ENCODE results near the gene SCT. TPM values are rescaled to one million over a fixed set of nuclear protein-coding genes. Genes with fewer than 3 reads are reported as not detected.
"Not testable (repeated sequence)": the region's sequence is repeated elsewhere in the genome, so short reads cannot be mapped to it uniquely, and the experiment has no call there.

SCT gene
- total RNA-seq, 1 donor from 2014 or later = not detected

DNA sequence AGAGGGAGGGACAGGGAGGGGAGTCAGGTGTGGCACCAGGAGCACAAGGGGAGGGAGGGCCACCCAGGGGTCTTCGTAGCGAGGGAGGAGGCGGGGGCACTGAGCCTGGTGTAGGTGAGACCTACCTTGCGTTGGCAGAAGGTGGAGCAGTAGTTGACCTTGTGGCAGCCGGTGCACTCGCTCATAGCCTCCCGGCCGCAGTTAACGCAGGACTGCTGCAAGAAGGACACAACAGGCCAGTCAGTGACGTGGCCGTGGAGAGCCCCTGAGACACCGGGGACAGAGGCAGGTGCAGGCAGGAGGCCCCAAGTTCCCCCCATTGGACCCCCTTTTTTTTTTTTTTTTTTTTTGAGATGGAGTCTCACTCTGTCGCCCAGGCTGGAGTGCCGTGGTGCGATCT lies 26.9 kb upstream of the SCT start:
- no peak overlapping the region for H3K27ac Mint-ChIP-seq (ENCODE audit: unreplicated experiment)
- peaks cover 20% of the 10 kb centered on the region for H3K36me3 Mint-ChIP-seq (ENCODE audit: unreplicated experiment)
- no peak overlapping the region for H3K4me3 Mint-ChIP-seq (ENCODE audit: unreplicated experiment)
- DNase-seq (ENCODE audit: extremely low spot score, unreplicated experiment) = no peak
- no peaks in the 10 kb centered on the region for H3K27me3 Mint-ChIP-seq (ENCODE audit: unreplicated experiment)
- TF ChIP-seq, protein P1, sequence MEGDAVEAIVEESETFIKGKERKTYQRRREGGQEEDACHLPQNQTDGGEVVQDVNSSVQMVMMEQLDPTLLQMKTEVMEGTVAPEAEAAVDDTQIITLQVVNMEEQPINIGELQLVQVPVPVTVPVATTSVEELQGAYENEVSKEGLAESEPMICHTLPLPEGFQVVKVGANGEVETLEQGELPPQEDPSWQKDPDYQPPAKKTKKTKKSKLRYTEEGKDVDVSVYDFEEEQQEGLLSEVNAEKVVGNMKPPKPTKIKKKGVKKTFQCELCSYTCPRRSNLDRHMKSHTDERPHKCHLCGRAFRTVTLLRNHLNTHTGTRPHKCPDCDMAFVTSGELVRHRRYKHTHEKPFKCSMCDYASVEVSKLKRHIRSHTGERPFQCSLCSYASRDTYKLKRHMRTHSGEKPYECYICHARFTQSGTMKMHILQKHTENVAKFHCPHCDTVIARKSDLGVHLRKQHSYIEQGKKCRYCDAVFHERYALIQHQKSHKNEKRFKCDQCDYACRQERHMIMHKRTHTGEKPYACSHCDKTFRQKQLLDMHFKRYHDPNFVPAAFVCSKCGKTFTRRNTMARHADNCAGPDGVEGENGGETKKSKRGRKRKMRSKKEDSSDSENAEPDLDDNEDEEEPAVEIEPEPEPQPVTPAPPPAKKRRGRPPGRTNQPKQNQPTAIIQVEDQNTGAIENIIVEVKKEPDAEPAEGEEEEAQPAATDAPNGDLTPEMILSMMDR (IDR thresholded peaks at IDR 0.05) = no peak
- H3K9me3 Mint-ChIP-seq (ENCODE audit: unreplicated experiment) = no peaks in the 10 kb centered on the region
- no peaks in the 10 kb centered on the region for H3K4me1 Mint-ChIP-seq (ENCODE audit: unreplicated experiment)

DNA sequence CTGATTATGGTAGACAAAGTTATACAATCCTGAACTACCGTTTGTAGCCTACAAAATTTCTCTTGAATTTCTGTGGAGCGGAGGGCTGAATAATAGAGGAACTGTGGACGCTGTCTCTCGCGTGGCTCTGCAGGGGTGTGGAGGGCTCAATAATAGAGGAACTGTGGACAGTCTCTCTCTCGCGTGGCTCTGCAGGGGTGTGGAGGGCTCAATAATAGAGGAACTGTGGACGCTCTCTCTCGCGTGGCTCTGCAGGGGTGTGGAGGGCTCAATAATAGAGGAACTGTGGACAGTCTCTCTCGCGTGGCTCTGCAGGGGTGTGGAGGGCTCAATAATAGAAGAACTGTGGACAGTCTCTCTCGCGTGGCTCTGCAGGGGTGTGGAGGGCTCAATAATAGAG lies 26.2 kb upstream of the SCT start:
- not testable (repeated sequence) for H3K4me3 Mint-ChIP-seq (ENCODE audit: unreplicated experiment); DNase-seq (ENCODE audit: extremely low spot score, unreplicated experiment); H3K4me1 Mint-ChIP-seq (ENCODE audit: unreplicated experiment); H3K9me3 Mint-ChIP-seq (ENCODE audit: unreplicated experiment); H3K27me3 Mint-ChIP-seq (ENCODE audit: unreplicated experiment); H3K27ac Mint-ChIP-seq (ENCODE audit: unreplicated experiment)
- H3K36me3 Mint-ChIP-seq (ENCODE audit: unreplicated experiment) = peaks cover 19% of the 10 kb centered on the region

DNA sequence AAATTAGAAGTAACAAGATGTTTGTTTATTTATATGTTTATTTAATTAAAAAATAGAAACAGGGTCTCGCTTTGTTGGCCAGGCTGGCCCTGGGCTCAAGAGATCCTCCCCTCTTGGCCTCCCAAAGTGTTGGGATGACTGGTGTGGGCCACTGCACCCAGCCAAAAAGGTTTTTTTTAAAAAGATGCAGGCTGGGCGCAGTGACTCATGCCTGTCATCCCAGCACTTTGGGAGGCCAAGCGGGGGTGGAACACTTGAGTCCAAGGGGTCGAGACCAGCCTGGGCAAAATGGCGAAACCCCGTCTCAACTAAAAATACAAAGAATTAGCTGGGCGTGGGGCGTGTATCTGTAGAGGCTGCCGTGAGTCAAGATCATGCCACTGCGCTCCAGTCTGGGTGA lies 23.5 kb upstream of the SCT start:
- Mint-ChIP-seq H3K27me3 (ENCODE audit: unreplicated experiment) (no peaks in the 10 kb centered on the region), H3K36me3 (ENCODE audit: unreplicated experiment) (peaks cover 17% of the 10 kb centered on the region), H3K4me3 (ENCODE audit: unreplicated experiment) (no peak overlapping the region), H3K27ac (ENCODE audit: unreplicated experiment) (no peak overlapping the region), H3K4me1 (ENCODE audit: unreplicated experiment) (peaks cover 2% of the 10 kb centered on the region), H3K9me3 (ENCODE audit: unreplicated experiment) (no peaks in the 10 kb centered on the region)
- no peak for DNase-seq (ENCODE audit: extremely low spot score, unreplicated experiment)
- TF ChIP-seq, protein P1 (IDR thresholded peaks at IDR 0.05) = no peak

DNA sequence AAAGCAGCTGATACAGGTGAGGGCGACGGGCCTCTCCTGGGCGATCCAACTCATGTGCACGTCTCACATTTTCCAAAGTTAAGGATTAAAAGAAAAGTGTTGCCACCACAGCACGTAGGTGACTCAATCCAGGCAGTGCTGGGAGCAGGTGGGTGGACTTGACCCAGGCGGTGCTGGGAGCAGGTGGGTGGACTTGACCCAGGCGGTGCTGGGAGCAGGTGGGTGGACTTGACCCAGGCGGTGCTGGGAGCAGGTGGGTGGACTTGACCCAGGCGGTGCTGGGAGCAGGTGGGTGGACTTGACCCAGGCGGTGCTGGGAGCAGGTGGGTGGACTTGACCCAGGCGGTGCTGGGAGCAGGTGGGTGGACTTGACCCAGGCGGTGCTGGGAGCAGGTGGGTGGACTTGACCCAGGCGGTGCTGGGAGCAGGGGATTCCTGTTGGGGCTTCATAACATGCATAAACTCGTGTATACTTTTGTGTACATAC lies 20.7 kb upstream of the SCT start:
- not testable (repeated sequence) for H3K4me3 Mint-ChIP-seq (ENCODE audit: unreplicated experiment); H3K27ac Mint-ChIP-seq (ENCODE audit: unreplicated experiment); DNase-seq (ENCODE audit: extremely low spot score, unreplicated experiment); H3K27me3 Mint-ChIP-seq (ENCODE audit: unreplicated experiment); H3K9me3 Mint-ChIP-seq (ENCODE audit: unreplicated experiment); H3K4me1 Mint-ChIP-seq (ENCODE audit: unreplicated experiment)
- H3K36me3 Mint-ChIP-seq (ENCODE audit: unreplicated experiment) = peaks cover 16% of the 10 kb centered on the region

DNA sequence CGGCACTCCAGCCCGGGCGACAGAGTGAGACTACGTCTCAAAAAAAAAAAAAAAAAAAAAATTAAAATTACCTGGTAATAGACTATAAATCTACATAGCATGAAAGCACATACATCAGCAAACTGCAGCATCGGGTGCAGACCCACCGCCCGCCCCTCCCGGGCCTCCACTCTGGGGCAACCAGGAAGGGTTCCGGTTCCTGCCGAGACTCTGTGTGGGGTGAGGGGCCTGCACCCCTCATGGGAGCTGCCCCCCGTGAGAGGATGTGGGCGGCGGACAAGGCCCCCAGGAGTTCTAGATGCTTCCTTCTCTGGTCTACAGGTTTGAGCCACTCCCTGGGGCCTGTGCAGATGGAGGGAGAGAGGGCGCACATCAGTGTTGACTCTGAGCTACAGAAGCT lies 19.2 kb upstream of the SCT start:
- Mint-ChIP-seq H3K4me1 (ENCODE audit: unreplicated experiment) (peaks cover 8% of the 10 kb centered on the region), H3K9me3 (ENCODE audit: unreplicated experiment) (no peaks in the 10 kb centered on the region), H3K27me3 (ENCODE audit: unreplicated experiment) (no peaks in the 10 kb centered on the region), H3K4me3 (ENCODE audit: unreplicated experiment) (no peak overlapping the region), H3K36me3 (ENCODE audit: unreplicated experiment) (peaks cover 11% of the 10 kb centered on the region), H3K27ac (ENCODE audit: unreplicated experiment) (no peak overlapping the region)
- peak; percentile 83 for DNase-seq (ENCODE audit: extremely low spot score, unreplicated experiment)
- TF ChIP-seq, protein P1 (IDR thresholded peaks at IDR 0.05) = no peak

DNA sequence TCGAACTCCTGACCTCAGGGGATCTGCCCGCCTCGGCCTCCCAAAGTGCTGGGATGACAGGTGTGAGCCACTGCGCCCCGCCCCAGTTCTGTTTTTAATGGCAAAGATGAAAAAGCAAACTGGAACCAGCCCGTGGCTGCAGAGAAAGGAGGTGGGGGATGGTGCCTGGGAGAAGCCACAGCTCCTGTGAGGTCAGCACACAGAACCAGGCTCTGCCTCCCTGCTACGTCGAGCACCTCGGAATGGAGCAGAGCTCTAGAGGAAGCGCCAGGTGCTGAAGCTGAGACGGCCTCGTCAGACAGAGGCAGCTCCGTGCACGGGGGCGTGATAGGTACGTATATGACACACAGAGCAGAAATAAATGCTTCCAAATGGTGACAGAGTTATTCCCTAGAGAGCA lies 18.6 kb upstream of the SCT start:
- peaks cover 10% of the 10 kb centered on the region for H3K36me3 Mint-ChIP-seq (ENCODE audit: unreplicated experiment)
- no peak overlapping the region for H3K4me3 Mint-ChIP-seq (ENCODE audit: unreplicated experiment)
- TF ChIP-seq, protein P1 (IDR thresholded peaks at IDR 0.05) = no peak
- no peaks in the 10 kb centered on the region for H3K9me3 Mint-ChIP-seq (ENCODE audit: unreplicated experiment)
- no peaks in the 10 kb centered on the region for H3K27me3 Mint-ChIP-seq (ENCODE audit: unreplicated experiment)
- peaks cover 10% of the 10 kb centered on the region for H3K4me1 Mint-ChIP-seq (ENCODE audit: unreplicated experiment)
- no peak overlapping the region for H3K27ac Mint-ChIP-seq (ENCODE audit: unreplicated experiment)
- no peak for DNase-seq (ENCODE audit: extremely low spot score, unreplicated experiment)
